T-helper 17 cell (primary cell): ENCODE results near the gene TEX47. TPM values are rescaled to one million over a fixed set of nuclear protein-coding genes. Genes with fewer than 3 reads are reported as not detected.

ENCODE experiments used
- ATAC-seq: fragments of 150-1000 bp; cut with Tn5 transposase; 2 replicates; pipeline ENCODE4 v1.10.0; 2021; ENCODE audit warnings: mild to moderate bottlenecking, moderate library complexity
- DNase-seq, 3 donors: peaks; one replicate each; pipeline versions ENCODE4 v3.0.0 to v3.0.0-alpha.2; 2020 to 2021
- H3K9me3 ChIP-seq: one replicate; pipeline ENCODE4 v1.7.0; 2013; ENCODE audit warnings: low read length, mild to moderate bottlenecking; ENCODE audit not compliant: control insufficient read depth, poor library complexity, severe bottlenecking
- H3K27ac Mint-ChIP-seq: one replicate; pipeline ENCODE4 v1.8.0; 2022; ENCODE audit warnings: mild to moderate bottlenecking, moderate library complexity, mixed read lengths
- H3K27me3 Mint-ChIP-seq: one replicate; pipeline ENCODE4 v1.8.0; 2022; ENCODE audit warnings: mixed read lengths
- H3K36me3 Mint-ChIP-seq: one replicate; pipeline ENCODE4 v1.8.0; 2022; ENCODE audit warnings: low read depth, mixed read lengths
- H3K4me1 Mint-ChIP-seq: one replicate; pipeline ENCODE4 v1.8.0; 2022; ENCODE audit warnings: mild to moderate bottlenecking, mixed read lengths
- H3K4me3 Mint-ChIP-seq: one replicate; pipeline ENCODE4 v1.8.0; 2022; ENCODE audit warnings: mild to moderate bottlenecking, moderate library complexity, mixed read lengths
- total RNA-seq, 4 donors: library from RNA in 2 of 4; stranded (reverse) in 2 of 4; gene quantifications; one replicate each; pipeline ENCODE4 v1.2.3 and lab custom pipeline; 2022 to 2026

Gene TEX47
- total RNA-seq (not detected), total RNA-seq (lab: John Stamatoyannopoulos, UW) (0 reads per million in 2 donors)

DNA sequence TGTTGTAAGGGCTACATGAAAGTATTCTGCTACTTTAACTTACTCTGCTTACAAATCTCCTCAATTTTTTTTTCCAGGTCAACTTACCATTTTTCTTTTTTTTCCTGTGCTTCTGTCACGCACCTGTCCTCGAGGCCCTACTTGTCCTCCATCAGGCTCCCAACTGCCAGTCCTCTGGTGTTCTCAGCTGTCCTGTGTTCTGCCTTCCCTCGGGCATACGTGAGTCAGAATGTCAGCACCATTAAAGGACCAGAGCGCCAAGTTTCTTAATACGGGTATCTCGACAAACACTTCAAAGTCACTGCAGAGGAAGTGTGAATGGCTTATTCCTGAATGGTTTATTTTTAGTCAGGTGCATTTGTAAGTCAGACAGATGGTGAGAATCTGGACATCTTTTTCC lies at the start of gene TEX47:
TSS of gene TEX47 (minus strand) at position 185 of the 400 bp plus-strand sequence. CDS start 795 bp downstream, outside the sequence.
- no peak for DNase-seq
- Mint-ChIP-seq H3K27ac (no peak within 1 kb of the TSS), H3K4me1 (no peaks in the 10 kb centered on the region), H3K27me3 (peaks cover 5% of the 10 kb centered on the region), H3K4me3 (no peak within 1 kb of the TSS), H3K36me3 (no peaks in the 10 kb centered on the region)
- H3K9me3 ChIP-seq, result no peaks in the 10 kb centered on the region
- no peak for ATAC-seq

DNA sequence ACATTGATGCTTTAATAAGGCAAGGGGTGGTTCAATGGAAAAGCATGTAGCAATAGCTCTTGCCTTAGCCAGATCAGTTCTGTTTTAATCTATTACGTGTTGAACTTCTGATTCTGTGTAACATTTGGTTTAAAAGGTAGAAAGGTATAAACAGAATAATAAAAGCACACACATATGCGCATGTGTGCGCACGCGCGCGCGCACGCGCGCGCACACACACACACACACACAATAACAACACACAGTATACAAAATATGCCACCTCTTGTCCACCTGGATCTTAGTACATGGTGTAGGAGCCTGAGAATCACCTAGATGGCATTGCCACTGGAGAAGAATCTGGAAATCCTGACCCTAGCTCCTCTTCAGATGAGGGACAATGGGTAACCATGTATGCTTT lies 49.6 kb upstream of the TEX47 start:
- ATAC-seq (no peak), DNase-seq (no peak)
- no peaks in the 10 kb centered on the region for H3K9me3 ChIP-seq
- Mint-ChIP-seq H3K4me3 (no peak overlapping the region), H3K27ac (no peak overlapping the region), H3K4me1 (no peaks in the 10 kb centered on the region), H3K36me3 (no peaks in the 10 kb centered on the region), H3K27me3 (no peaks in the 10 kb centered on the region)

DNA sequence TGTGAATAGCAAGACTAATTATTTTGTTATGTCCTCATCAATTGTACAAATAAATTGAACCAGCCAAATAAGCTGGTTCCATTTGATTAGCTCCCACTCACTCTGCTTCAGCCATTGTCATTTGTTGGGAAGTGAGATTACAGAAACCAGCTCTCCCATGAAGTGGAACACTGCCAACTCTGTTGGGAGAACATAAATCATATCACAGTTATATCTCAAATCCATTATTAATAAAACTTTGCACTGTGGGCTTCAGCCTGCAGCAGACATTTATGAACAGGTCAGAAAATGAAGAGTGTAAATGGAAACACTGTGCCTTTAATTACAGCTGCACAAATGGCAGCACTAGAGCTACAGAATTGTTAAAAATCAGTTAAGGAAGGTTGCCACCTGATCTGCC lies 46.7 kb upstream of the TEX47 start:
- ATAC-seq, result no peak

DNA sequence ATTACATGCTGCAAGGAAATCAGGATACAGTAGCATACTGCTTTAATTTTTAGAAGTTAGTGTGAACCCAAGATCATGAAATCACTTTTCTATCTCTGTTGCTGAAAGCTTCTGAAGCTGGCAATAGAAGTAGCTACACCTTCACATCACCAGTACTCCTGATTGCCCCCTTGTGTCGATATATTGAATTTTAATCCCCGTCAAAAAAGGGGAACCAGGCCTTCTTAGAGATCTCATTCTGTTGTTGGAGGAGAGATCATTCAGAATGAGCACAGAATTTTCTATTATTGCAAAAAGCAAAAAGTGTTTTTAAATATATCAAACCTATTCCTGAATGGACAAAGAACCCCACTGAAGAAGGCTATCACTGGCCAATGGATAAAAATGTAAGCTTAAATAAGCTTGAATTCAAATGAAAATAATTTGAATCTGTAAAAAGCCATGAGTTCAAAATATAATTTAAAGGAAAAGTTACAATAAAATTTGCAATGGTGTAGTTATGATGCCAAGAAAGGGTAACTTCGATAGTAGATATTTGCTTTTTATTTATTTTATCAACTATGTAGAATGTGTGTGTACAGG lies 39.7 kb upstream of the TEX47 start:
- H3K27ac Mint-ChIP-seq, result no peak overlapping the region
- no peak for ATAC-seq
- H3K9me3 ChIP-seq, result no peaks in the 10 kb centered on the region
- no peak for DNase-seq
- H3K4me3 Mint-ChIP-seq, result no peak overlapping the region
- H3K27me3 Mint-ChIP-seq, result no peaks in the 10 kb centered on the region
- no peaks in the 10 kb centered on the region for H3K36me3 Mint-ChIP-seq
- no peaks in the 10 kb centered on the region for H3K4me1 Mint-ChIP-seq

More for the DNA sequence above, 46.7 kb upstream of the TEX47 start:
- Mint-ChIP-seq H3K27ac (no peak overlapping the region), H3K36me3 (no peaks in the 10 kb centered on the region), H3K4me3 (no peak overlapping the region), H3K27me3 (no peaks in the 10 kb centered on the region), H3K4me1 (no peaks in the 10 kb centered on the region)
- no peak for DNase-seq
- H3K9me3 ChIP-seq, result no peaks in the 10 kb centered on the region

DNA sequence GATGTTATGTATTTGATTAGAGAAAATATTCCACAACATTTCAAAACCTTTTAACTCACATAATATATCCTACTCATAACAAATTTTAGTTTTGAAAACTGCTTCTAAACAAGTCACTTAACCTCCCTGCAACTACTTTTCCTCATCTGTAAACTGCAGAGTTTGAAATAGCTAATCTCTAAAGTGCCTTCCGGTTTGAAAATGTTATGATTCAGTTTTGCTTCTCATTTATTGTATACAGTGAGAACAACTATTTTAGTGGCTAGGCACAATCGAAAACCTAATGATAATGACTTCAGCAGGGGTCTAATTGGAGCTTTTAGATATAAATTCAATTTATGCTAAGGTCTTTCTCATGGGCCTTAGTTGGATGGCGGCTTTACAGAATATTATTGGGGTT lies 30.7 kb upstream of the TEX47 start:
- H3K9me3 ChIP-seq, result no peaks in the 10 kb centered on the region
- Mint-ChIP-seq H3K36me3 (no peaks in the 10 kb centered on the region), H3K4me1 (no peaks in the 10 kb centered on the region), H3K4me3 (no peak overlapping the region), H3K27ac (no peak overlapping the region), H3K27me3 (no peaks in the 10 kb centered on the region)
- ATAC-seq (no peak), DNase-seq (no peak)

DNA sequence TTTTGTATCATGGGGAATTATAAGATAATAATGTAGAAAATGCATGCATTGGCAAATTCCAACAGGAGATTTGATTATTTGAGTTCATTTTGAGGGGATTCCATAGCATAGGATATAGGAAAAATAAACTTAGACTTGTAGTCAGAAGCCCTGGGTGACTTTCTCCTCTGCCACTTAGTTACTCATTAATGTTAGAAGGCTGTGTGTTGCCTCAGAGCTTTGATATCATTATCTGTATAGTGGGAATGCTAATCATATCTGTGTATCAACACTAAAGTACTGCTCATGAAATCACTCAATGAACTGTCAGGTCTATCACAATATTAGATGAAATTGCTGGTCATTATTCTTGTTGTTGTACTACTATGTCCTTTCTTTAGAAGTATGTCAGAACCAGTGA lies 23.0 kb upstream of the TEX47 start:
- H3K9me3 ChIP-seq, result no peaks in the 10 kb centered on the region
- ATAC-seq, result no peak
- DNase-seq, result no peak
- H3K4me3 Mint-ChIP-seq, result no peak overlapping the region
- no peak overlapping the region for H3K27ac Mint-ChIP-seq
- H3K27me3 Mint-ChIP-seq, result no peaks in the 10 kb centered on the region
- H3K4me1 Mint-ChIP-seq, result no peaks in the 10 kb centered on the region
- H3K36me3 Mint-ChIP-seq, result no peaks in the 10 kb centered on the region

DNA sequence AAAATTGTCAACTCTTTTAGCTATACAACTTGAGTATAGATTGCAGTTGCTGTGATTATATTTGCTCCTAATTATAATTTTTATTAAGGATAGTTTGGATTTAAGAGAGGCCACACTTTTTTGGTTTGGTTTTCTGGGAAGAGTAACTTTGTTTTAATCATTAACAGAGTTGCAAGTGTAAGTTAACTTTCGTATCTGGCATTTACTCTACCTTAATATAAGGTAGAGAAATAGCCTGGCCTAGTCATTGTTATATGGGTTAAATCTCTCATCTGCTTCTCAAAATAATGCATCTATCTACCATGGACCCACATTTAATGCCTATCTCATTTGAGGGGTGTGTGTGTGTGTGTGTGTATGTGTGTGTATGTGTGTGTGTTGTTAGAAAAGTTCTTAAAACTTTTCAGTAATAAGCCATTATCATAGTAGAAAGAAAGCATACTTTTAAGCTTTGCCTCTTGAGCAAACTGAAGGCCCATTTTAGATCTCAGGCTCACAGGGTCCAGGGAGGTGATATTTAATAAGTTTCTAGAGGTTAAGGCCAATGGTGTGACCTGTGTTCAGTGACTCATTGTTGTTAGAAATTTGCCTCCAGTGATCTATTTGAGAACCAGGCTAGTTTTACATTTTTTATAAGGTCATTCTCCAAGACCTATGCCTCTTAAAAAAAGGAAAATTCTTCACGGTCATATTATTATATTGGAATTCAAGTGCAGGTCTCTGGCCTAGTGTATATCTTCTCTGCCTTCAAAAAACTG lies 10.9 kb upstream of the TEX47 start:
- no peaks in the 10 kb centered on the region for H3K27me3 Mint-ChIP-seq
- ATAC-seq (no peak), DNase-seq (no peak)
- H3K4me1 Mint-ChIP-seq, result no peaks in the 10 kb centered on the region
- H3K4me3 Mint-ChIP-seq, result no peak overlapping the region
- H3K9me3 ChIP-seq, result no peaks in the 10 kb centered on the region
- H3K36me3 Mint-ChIP-seq, result no peaks in the 10 kb centered on the region
- H3K27ac Mint-ChIP-seq, result no peak overlapping the region

DNA sequence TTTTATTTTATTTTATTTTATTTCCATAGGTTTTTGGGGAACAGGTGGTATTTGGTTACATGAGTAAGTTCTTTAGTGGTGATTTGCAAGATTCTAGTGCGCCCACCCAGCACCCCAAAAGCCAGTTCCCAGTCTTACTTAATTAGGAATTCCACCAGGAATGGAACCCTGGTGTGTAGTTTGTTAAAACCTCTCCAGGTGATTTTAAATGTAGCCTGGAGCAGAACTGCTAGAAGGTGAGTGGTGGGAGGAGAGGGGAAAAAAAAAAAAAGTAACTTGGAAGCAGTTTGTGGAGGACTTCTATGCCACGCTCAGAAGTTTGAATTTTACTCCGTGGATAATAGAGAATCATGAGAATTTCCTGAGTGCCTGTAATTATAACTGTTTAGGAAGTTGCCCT lies 5.5 kb upstream of the TEX47 start:
- DNase-seq (no peak), ATAC-seq (no peak)
- Mint-ChIP-seq H3K4me3 (no peak overlapping the region), H3K27ac (no peak overlapping the region), H3K4me1 (no peaks in the 10 kb centered on the region), H3K27me3 (no peaks in the 10 kb centered on the region), H3K36me3 (no peaks in the 10 kb centered on the region)
- H3K9me3 ChIP-seq, result no peaks in the 10 kb centered on the region

DNA sequence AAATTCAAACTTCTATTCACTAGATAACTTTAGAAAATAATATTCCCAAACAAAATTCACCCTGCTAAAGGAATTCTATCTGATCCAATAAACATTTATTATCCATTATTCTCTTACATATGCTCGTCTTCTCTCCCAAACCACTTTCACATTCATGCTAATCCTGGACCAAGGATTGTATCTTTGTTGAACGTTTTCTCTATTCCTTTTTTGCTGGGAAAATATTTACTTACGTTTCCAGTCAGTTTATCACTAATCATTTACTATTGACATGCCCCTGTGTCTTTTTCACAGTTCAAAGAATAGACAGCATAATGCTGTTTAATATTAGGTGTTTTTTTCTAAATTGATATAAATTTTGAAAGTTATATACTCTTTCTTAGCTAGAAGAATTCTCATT lies 3.2 kb downstream of the TEX47 start:
- DNase-seq (no peak), ATAC-seq (no peak)
- peaks cover 2% of the 10 kb centered on the region for H3K4me1 Mint-ChIP-seq
- H3K4me3 Mint-ChIP-seq, result no peak overlapping the region
- H3K27ac Mint-ChIP-seq, result no peak overlapping the region
- H3K27me3 Mint-ChIP-seq, result peaks cover 5% of the 10 kb centered on the region
- H3K9me3 ChIP-seq, result no peaks in the 10 kb centered on the region
- no peaks in the 10 kb centered on the region for H3K36me3 Mint-ChIP-seq

DNA sequence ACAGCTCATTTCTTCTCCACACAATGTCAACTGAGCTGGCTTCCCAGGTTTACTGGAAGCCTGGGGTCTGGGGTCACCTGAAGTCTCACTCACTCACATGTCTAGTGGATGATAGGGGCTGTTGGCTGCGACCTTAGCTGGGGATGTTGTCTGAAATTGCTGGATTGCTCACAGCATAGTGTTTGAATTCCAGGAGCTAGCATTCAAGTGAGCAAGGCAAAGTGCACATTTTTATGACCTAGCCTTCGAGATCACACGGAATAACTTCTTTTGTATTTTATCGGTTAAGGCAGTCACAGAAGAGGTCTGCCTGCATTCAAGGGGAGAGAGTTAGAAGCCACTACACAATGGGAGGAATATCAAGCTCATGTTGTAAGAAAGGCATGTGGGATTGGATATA lies 3.6 kb downstream of the TEX47 start:
- Mint-ChIP-seq H3K4me3 (no peak overlapping the region), H3K36me3 (no peaks in the 10 kb centered on the region), H3K27me3 (peaks cover 5% of the 10 kb centered on the region), H3K27ac (no peak overlapping the region), H3K4me1 (peaks cover 2% of the 10 kb centered on the region)
- DNase-seq (no peak), ATAC-seq (no peak)
- no peaks in the 10 kb centered on the region for H3K9me3 ChIP-seq

DNA sequence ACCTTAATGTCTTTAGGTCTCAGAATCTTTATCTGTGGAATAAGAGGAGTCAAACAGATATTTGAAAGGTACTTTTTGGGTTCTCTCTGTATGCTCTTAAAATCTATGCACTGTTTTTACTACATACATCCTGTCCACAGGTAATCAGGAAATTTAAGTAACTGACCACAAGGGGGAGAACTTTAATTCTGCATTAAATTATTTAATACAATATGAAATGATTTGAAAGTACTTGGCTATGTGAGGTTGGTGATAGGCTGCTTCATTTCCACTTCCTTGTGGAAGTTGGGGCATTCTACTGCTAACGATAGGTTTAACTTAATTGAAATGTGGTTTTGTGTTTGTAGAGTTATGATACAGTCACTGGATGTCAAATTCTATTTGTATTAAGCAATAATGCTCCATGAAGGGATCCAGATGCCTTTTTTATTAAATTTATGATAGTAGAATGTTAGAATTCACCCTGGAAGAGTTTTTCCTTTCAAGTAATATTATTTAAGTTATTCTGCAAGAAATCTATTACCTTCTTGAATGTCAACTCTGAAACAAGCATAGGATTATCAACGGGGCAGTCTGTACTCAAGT lies 6.0 kb downstream of the TEX47 start:
- DNase-seq, result no peak
- no peaks in the 10 kb centered on the region for H3K36me3 Mint-ChIP-seq
- peaks cover 2% of the 10 kb centered on the region for H3K9me3 ChIP-seq
- H3K27me3 Mint-ChIP-seq, result no peaks in the 10 kb centered on the region
- H3K4me3 Mint-ChIP-seq, result no peak overlapping the region
- H3K4me1 Mint-ChIP-seq, result peaks cover 2% of the 10 kb centered on the region
- no peak for ATAC-seq
- H3K27ac Mint-ChIP-seq, result no peak overlapping the region

DNA sequence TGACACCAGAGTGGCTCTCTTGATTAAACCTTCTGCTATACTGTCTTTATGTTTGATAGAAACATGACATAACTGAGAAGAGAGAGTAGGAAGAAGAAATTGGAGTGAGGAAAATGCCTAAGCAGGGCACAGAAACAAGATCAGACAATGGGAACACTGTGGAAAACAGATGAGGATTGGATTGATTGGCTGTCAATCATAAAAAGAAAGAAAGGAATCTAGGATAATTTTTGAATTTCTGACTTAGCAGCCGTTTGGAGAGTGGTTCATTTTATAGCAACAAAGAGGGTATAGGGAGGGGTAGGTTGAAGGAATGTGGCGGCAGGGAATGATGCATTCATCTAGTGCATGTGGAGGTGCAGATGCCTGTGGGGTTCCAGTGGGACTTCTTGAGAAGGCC lies 7.8 kb downstream of the TEX47 start:
- peaks cover 2% of the 10 kb centered on the region for H3K9me3 ChIP-seq
- H3K27me3 Mint-ChIP-seq, result no peaks in the 10 kb centered on the region
- H3K4me3 Mint-ChIP-seq, result no peak overlapping the region
- DNase-seq (no peak), ATAC-seq (no peak)
- peaks cover 2% of the 10 kb centered on the region for H3K4me1 Mint-ChIP-seq
- no peaks in the 10 kb centered on the region for H3K36me3 Mint-ChIP-seq
- no peak overlapping the region for H3K27ac Mint-ChIP-seq

DNA sequence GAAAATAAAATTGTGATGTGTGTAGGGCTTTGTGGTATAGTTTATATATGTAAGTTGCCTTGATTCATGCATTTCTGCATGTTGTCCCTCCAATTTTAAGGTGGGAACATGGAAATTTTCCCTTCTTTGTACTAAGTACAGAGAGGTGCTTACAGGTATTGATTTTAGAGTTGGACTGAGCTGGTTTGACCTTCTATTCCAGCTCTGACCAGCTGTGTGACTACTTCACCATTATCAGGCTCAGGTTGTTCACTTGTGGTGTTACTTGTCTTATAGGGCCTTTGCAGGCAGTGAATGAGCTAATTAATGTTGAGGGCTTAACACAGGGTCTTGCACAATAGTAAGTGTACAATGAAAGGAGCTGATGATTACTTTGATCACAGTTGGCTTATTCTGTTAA lies 19.7 kb downstream of the TEX47 start:
- no peak overlapping the region for H3K27ac Mint-ChIP-seq
- H3K36me3 Mint-ChIP-seq, result no peaks in the 10 kb centered on the region

DNA sequence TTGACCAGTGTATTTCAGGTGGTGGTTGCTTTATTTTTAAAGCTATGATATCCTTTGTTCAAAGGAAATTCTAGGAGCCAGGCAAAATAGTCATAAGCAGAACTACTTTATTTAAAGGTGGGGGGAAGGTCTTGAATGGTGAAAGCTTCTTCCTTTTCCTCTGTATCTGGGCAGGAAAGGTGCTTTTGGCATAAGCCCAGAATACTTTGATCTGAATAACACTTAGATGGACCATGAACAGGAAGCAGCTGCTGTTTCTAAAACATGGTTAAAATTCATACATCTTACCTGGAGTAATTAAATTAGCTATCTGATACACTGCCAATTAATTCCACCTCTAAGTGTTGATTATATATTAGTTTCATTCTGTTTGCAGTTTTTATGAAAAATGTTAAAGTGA lies 22.8 kb downstream of the TEX47 start:
- H3K9me3 ChIP-seq, result no peaks in the 10 kb centered on the region
- no peak for DNase-seq
- Mint-ChIP-seq H3K36me3 (no peaks in the 10 kb centered on the region), H3K27ac (no peak overlapping the region), H3K4me3 (no peak overlapping the region), H3K27me3 (no peaks in the 10 kb centered on the region), H3K4me1 (no peaks in the 10 kb centered on the region)
- no peak for ATAC-seq

More for the DNA sequence above, 19.7 kb downstream of the TEX47 start:
- H3K9me3 ChIP-seq, result no peaks in the 10 kb centered on the region
- Mint-ChIP-seq H3K4me1 (no peaks in the 10 kb centered on the region), H3K27me3 (peaks cover 8% of the 10 kb centered on the region), H3K4me3 (no peak overlapping the region)
- no peak for ATAC-seq
- no peak for DNase-seq
